HG03558 (cell line): Measurements from ENCODE around the gene AIFM2.
"Not testable (repeated sequence)": the region's sequence is repeated elsewhere in the genome, so short reads cannot be mapped to it uniquely, and the experiment has no call there.

Experiments used
- ATAC-seq: cut with Tn5 transposase; IDR thresholded peaks from one replicate; pipeline ENCODE4 v1.9.1; 2021; ENCODE audit warnings: moderate number of reproducible peaks; ENCODE audit not compliant: unreplicated experiment; ENCODE audit errors: extremely low read depth

The AIFM2 gene

DNA sequence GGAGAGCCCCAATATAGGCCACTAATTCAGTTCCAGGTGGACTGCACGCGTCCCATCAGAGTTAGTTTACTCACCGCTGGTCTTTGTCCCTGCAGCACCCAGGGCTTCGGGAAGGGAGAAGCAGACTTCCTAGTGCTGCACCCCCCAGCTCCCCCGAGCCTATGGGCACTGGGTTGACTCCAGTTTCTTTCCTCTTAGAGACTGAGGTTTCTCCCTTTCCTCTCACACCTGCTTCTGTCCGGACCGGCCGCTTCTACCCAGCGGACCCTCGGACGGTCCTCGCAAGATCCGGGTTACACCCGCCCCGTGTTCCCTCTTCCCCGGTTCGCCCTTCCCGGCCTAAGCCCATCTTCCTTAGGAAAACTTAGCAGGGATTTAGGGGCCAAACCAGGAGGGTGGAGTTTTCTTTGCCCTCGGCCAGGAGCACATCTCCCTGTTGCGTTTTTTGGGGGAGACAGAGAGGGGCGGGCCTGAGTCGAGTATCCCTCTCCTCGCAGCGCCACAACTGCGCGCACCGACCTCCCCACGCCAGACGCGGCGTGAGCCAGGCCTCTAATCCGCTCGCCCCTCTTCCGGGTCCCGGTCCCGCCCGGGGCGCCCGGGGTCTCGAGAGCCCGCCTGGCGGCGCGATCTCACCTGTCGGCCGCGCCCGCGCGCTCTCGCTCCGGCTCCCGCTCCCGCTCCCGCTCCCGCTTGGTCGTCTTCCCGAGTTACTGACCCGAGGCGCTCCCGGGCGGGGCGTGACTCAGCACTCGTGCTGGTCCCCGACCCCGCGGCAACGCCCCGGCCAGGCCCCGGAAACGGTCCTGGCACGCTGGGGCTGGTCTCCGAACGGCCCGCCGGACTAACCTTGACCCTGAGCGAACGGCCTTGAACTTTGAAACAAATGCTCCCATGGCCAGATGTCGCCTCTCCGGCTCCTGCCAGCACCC, at the start of gene AIFM2:
Gene AIFM2, minus strand, starts transcription at position 728 of the 932 bp plus-strand sequence. CDS start 8,741 bp downstream, outside the sequence.
- ATAC-seq: peak; percentile 51

DNA sequence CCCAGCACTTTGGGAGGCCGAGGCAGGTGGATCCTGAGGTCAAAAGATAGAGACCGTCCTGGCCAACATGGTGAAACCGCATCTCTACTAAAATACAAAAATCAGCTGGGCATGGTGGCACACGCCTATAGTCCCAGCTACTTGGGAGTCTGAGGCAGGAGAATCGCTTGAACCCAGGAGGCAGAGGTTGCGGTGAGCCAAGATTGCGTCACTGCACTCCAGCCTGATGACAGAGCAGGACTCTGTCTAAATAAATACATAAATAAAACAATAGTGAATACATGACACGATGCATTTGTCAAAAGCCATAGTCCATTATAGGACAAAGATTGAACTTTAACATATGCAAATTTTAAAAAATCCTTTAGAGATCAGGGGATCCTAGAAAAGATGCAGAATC, 46.6 kb upstream of the AIFM2 start:
- not testable (repeated sequence) for ATAC-seq

- no peak for ATAC-seq
Measured at GRCh38 chr10:70178139-70178725, 45.6 kb upstream of the AIFM2 start.

DNA sequence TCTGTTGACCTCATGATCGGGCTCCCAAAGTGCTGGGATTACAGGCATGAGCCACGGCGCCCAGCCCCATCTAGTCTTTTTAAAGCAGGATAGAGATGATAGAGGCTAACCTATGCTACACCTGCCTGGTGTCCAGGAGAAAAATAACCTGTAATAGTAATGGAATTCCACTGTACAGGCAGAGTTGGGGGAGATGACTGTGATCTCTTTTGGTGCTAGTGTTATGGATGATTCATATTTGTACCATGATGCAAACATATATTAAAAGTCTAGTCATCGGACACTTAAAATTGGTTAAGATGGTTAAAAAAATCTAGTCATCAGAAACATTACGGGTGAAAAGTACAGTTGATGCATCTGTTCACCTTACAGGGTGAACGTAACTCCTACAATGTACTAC, 43.8 kb upstream of the AIFM2 start:
- ATAC-seq: no peak

- ATAC-seq: no peak
Measured at GRCh38 chr10:70175516-70175915, 42.9 kb upstream of the AIFM2 start.

- ATAC-seq: no peak
Measured at GRCh38 chr10:70174058-70174741, 41.6 kb upstream of the AIFM2 start.

DNA sequence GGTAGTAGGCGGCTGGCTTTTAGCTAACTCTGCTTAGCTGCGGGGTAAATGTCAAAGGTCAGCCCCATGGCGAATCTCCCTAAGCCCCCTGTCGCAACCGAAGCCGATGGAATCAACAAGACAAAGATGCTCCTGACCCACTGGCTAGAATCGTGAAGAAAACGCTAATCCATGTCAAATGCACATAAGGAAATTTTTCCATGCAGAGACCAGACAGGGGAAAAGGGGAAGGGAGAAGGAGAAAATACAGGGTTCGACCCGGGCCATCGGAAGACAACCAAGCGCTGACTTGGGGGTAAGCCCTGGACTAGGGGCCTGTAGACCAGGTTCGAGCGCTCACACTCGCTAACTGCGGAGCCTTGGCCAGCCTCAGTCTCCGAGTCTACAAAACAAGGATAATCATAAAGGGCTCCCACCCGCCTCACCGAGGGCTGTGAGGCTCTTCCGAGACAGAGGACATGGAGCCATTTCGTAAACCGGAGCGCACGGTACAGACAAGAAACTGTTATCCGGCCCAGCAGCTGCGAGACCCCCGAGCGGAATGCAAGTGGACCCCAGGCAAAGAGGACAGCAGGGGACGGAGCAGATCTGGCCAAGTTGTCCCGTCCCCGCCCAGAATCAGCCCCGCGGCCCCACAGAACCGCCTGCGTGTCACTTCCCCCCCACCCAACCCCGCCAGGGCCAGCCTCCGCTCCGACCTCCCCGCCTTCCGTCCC, 37.2 kb upstream of the AIFM2 start:
- no peak for ATAC-seq

DNA sequence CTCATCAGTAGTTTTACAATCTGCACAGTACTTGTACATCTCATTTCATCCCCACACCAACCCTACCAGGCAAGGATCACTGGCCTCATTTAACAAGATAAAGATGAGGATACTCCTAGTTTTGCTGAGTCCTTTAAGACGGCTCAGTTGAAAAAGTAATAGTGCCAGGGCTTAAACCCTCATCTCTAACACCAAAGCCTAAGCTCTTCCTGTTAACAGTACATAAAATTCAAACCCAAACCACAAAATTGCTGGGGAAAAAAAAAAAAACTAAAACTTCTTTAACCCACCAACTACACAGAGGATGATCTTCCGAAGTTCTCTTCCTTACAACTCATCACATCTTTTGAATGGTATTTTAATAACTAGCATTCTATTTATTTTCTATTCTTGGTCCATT, 36.4 kb upstream of the AIFM2 start:
- ATAC-seq: no peak

DNA sequence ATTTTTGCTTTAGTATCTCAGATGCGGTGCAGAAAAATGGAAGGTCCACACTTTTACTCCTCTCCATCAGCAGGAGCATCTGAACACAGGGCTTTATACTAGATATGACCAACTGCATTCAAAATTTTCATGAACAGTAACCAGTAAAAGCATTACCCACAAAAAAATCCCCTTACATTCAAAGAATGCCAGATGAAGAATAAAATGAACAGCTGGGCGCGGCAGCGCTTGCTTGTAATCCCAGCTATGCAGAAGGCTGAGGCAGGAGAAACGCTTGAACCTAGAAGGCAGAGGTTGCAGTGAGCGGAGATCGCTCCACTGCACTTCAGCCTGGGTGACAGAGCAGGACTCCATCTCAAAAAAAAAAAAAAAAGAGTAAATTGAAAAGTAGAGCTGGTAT, 34.6 kb upstream of the AIFM2 start:
- ATAC-seq: no peak

GRCh38 chr10:70166394-70166793, 33.8 kb upstream of the AIFM2 start:
- no peak for ATAC-seq

GRCh38 chr10:70164163-70164562, 31.5 kb upstream of the AIFM2 start:
- ATAC-seq: no peak

DNA sequence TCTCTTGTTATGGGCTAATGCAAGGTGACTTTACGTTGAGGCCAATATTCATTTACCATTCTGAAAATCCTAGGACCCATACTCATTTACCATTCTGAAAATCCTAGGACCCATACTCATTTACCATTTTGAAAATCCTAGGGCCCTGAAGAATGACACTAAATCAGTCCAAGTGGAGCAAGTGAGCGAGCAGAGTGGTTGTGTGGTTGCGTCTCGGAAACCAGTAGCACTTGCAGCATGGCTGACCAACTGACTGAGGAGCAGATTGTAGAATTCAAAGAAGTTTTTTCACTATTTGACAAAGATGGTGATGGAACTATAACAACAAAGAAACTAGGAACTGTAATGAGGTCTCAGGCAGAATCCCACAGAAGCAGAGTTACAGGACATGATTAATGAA, 30.8 kb upstream of the AIFM2 start:
- ATAC-seq: no peak

- no peak for ATAC-seq
Measured at GRCh38 chr10:70162892-70163201, 30.2 kb upstream of the AIFM2 start.

- ATAC-seq: no peak
Measured at GRCh38 chr10:70162151-70162891, 29.7 kb upstream of the AIFM2 start.

GRCh38 chr10:70160798-70161197, 28.2 kb upstream of the AIFM2 start:
- no peak for ATAC-seq

GRCh38 chr10:70159366-70159765, 26.7 kb upstream of the AIFM2 start:
- ATAC-seq: not testable (repeated sequence)

DNA sequence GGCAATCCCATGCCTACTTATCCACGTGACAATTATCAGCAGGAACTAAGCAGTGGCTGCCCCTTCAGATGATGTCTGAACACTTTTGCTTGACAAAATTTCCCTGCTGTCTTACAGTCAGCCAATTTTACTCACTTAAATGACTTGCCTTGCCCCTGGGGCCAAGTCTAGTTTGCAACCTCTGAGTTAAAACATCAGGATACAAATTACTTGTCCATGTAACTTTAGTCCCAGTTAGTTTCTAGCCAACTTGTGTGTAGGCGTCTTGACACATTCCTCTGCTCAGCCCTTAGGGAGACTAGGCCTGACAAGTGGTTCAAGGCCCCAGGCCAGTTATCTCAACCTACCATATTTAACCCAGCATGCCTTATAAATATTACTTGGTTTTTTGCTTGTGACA, 25.5 kb upstream of the AIFM2 start:
- ATAC-seq: no peak

GRCh38 chr10:70155255-70155838, 22.7 kb upstream of the AIFM2 start:
- ATAC-seq: no peak

- ATAC-seq: no peak
Measured at GRCh38 chr10:70148516-70148915, 15.9 kb upstream of the AIFM2 start.

GRCh38 chr10:70147259-70147625, 14.6 kb upstream of the AIFM2 start:
- no peak for ATAC-seq
